Stimulated activated CD4-positive, alpha-beta T cell treated with anti-CD3 and anti-CD28 coated beads, Interleukin-2, amount 100 ng/mL, for 48 hours (primary cell): ENCODE measurements around the gene RNF151.
"Not testable (repeated sequence)": the region's sequence is repeated elsewhere in the genome, so short reads cannot be mapped to it uniquely, and the experiment has no call there.

Experiments
- DNase-seq, 2 donors: peaks; one replicate each; pipeline ENCODE4 v3.0.0-alpha.2; 2020

RNF151 gene, protein sequence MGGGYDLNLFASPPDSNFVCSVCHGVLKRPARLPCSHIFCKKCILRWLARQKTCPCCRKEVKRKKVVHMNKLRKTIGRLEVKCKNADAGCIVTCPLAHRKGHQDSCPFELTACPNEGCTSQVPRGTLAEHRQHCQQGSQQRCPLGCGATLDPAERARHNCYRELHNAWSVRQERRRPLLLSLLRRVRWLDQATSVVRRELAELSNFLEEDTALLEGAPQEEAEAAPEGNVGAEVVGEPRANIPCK

DNA sequence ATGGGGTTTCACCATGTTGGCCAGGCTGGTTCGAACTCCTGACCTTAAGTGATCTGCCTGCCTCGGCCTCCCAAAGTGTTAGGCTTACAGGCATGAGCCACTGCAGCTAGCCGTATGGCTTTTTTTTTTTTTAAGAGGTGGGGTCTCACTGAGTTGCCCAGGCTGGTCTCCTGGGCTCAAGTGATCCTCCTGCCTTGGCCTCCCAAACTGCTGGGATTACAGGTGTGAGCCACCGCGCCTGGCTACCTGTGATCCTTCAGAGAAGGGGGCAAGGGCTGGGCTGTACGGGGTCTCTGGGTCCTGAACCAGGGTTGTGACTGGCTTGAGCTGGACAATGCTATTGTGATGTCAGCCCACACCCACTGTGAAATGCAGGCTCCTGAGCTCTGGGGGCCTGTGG lies at the start of gene RNF151:
RNF151 (plus strand) TSS at position 397 of the 400 bp plus-strand sequence. CDS start 26 bp downstream, outside the sequence.
- no peak for DNase-seq

DNA sequence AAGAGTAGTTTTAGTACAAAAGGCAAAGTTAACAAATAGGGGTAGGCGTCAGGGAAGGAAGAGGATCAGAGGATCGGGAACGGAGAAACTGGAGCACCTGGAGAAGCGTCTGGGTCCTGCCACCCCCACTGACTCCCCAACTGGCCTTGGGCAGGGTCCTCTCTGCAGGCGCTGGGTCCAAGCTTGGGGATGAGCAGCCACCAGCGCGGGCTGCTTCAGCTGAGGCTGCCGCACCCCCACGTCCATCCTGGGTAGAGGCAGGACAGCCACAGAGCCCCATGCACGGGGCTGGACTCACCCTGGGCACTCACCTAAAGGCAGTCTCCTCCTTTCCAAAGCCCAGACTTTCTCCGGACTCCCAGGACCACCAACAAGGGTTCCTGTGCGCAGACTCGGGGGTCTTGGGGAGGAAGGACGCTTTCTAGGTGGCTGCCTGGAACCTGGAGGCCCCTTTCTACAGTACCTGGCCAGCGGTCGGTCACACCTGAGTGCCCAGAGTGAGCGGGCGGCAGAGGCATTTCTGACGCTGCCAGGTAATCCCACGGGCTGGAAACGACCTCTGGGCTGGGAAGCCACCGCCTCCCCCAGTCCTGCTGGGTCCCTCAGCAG lies 49.5 kb upstream of the RNF151 start:
- DNase-seq = no peak

DNA sequence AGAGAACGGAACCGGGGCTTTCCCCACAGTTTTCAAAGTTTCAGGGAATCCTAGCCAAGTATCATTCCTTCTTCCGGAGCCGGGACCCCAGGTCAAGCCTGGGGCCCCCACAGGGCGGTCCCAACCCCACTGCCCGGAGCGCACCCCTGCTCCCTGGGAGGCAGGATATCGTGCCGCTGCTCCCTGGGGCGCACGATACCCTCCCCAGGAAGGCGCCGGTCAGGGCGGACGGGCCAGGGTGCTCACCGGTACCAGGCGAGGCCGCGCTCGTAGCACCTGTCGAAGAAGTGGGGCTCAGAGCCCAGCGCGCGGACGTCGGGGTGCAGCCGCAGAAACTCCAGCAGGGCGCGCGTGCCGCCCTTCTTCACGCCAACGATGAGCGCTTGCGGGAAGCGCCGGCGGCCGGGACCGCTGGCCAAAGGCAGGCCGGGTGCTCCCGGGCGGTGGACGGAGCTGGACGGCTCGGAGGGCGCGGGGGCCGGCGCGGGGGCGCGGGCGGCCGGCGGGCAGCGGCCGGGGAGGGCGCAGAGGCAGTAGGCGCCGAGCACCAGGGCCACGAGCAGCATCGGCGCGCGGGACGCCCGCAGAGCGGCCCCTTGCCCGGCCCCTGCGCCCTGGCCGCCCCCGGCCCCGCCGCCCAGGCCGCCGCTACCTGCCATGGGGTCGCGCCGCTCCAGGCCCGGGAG lies 48.8 kb upstream of the RNF151 start:
- no peak for DNase-seq

DNA sequence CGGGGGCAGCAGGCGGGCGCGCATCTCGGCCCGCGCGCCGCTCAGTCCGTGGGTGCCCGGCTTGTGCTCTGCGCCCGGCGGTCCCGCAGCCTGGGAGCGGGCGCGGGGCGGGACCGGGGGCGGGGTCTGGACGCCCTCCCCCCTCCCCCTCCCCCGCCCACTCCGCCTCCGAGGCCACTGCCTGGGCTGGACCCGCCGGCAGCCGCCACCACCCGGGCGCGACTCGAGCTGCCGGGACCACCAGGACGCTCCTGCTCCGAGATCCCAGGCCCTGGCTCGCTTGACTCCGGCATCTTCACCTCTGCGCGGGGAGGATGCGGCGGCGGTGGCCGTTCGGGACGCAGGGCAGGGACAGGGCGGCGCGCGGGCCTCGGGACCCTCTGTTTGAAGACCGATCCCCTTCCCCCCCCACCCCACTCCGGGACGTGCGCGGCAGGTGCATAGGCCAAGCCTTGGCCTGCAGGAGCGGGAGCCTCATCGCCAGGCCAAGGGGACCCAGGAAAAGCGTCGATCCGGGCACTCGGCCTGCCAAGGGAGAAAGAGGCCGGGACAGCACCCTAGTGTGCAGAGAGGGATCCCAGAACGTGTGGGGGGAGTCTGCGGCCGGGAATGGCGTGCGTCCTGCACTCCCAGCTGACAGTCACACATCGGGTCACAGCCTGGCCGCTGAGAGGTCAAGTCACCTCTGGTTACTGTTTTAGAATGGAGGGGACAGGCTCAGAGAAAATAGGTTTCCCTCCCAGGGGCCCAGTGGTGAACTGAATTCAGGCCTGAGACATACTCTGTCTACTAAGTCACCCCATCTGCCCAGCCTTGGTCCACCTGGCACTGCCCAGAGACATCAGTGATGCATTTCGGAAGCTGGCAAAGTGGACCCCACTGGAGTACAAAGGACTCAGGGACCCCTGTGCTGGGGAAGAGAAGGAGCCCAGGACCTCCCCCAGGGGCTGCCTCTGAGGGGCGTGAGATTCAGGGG lies 48.0 kb upstream of the RNF151 start, which contains the start of gene HS3ST6:
HS3ST6 (minus strand) TSS at position 65 of the 976 bp plus-strand sequence. CDS start 92 bp downstream, outside the sequence.
- DNase-seq = no peak

DNA sequence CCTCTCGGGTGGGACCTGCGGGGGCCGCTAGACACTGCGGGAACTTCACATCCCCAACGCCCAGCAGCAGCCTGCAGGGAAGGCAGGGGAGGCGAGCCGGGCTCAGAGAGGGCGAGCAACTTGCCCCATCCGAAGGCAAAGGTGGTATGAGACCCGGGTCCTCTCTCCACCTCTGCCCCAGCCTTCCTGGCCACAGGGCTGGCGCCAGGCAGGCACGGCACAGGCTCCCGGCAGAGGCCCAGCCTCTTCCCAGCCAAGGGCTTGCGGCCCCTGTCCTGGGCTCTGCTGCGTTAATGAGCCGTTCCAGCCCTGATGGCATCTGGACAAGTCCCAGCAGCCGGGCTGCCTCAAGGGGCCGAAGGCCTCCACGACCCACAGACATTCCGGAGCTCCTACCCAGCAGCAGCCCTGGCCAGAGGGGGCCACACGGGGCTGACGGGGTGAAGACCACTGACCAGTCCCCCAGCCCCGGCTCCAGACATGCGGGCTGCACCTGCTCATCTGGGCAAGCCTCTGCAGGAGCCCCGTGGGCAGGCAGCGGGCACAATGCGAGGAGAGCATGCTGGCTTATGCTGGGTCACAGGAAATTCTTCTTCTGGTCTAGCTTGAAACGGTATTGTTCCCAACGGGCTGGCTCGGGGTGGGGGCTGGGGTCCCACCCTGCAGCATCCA lies 47.2 kb upstream of the RNF151 start:
- no peak for DNase-seq

DNA sequence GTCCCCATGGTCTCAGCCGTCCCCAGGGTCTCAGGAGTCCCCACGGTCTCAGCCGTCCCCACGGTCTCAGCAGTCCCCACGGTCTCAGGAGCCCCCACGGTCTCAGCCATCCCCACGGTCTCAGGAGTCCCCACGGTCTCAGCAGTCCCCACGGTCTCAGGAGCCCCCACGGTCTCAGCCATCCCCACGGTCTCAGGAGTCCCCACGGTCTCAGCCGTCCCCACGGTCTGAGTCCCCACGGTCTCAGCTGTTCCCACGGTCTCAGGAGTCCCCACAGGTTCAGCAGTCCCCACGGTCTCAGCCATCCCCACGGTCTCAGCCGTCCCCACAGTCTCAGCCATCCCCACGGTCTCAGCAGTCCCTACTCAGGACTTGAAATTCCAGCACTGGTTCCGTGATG lies 46.5 kb upstream of the RNF151 start:
- DNase-seq = not testable (repeated sequence)

DNA sequence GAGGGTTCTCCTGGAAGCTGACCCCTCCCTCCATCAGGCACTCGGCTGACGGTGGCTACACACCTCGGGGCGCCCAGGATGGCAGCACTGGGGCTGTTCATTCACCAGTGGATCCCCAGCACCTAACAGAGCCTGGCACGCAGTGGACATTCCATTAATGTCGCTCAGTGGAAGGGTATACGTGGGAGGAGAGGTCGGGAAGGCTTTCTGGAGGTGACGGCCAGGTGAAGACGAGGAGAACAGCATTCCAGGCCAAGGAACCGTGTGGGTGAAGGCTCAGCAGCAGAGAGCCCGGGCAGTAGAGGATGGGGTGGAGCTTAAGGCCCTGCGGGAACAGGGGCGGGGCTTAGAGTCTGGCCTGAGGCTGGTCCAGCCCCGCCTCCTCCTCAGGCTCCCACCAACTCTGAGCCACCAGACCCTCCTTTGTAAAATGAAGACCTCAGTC lies 45.9 kb upstream of the RNF151 start:
- DNase-seq = peak in 1 of 2 donors; percentile 24

DNA sequence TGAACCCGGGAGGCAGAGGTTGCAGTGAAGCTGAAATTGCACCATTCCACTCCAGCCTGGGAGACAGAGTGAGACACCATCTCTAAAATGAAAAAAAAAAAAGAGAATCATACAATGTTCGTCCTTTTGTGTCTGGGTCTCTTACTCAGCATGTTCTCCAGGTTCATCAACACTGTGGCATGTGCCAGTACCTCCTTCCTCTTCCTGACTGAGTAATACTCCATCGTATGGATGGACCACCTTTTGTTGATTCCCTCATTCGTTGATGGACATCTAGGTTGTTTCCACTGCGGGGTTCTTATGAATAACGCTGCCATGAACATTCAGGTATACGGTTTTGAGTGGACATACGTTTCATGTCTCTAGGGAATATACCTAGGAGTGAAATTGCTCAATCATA lies 44.3 kb upstream of the RNF151 start:
- no peak for DNase-seq

DNA sequence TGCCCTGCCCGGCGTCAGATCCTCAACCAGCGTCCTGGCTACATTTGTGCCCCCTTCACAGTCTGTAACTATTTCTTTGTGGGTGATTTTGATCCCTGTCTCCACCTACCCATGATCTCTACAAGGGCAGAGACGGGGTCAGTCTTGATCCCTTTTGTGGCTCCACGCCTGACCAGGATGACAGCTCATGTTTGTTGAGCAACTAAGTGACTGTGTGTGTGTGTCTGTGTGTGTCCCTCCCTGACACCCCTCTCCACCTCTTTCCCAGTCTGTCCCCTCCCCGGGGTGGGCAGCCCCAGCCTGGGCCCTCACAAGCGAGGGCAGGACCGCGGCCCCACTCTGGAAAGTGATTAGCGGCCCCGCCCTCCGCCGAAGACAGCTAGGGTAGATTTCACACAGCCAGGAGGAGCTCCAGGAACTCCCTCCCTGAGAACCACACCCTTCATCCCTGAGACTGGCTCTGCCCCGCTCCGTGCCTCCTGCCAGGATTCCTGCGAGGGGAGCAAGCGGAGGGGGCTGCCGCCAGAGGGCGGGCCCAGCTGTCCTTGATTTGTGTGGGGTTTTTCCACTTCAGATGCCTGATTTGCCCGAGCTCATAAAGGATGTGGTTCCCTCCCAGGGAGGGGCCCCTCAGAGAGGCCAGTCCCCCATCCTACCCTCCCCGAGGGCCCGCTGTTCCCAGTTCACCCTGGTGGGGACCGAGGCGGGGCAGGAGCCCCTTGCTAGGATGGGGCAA lies 43.2 kb upstream of the RNF151 start:
- DNase-seq = peak in 1 of 2 donors; percentile 12

DNA sequence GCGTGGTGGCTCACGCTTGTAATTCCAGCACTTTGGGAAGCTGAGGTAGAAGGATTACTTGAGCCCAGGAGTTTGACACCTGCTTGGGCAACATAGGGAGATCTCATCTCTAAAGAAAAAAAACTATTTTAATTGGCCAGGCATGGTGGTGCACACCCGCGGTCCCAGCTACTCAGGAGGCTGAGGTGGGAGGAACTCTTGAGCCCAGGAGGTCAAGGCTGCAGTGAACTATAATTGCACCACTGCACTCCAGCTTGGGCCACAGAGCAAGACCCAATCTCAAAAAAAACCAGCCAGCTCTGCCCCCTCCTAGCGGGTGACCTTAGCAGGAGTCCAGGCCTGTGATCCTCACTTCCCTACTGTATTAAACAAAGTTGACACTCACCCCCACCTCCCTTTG lies 42.6 kb upstream of the RNF151 start:
- no peak for DNase-seq

DNA sequence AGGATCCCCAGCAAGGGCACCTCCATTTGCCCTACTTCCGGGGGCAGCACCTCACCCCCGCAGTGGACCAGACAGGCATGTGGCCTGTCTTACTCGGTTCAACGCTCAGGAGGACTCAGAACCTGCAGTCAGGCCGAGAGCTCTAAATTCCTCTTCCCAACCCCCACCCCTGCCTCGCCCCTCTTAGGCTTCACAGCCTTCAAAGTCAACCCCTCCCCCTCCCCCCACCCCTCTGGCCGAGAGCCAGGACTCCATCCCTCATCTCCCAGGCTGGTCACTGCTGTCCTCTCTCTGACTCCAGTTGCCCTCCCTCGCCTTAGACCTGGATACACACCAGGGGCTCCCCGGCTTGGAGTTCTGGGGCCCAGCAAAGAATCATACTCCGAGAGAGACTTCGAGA lies 40.4 kb upstream of the RNF151 start:
- no peak for DNase-seq

DNA sequence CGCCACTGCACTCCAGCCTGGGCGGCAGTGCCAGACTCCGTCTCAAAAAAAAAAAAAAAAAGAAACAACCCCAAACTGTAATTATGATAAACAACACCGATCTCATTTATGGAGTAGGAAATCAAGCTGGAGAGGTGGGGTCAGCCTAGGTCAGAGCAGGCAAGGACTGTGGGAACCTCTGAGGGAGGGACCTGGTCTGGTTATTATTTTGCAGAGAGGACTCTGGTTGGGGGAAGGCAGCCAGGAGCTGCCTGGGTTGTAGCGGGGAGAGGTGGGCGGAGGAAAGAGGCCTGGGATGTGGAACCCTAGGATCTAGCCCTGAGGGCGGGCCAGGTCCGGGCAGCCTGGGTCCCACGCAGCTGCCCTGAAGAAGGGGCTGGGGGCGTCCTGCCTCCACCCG lies 37.6 kb upstream of the RNF151 start:
- DNase-seq = peak in 1 of 2 donors; percentile 4

DNA sequence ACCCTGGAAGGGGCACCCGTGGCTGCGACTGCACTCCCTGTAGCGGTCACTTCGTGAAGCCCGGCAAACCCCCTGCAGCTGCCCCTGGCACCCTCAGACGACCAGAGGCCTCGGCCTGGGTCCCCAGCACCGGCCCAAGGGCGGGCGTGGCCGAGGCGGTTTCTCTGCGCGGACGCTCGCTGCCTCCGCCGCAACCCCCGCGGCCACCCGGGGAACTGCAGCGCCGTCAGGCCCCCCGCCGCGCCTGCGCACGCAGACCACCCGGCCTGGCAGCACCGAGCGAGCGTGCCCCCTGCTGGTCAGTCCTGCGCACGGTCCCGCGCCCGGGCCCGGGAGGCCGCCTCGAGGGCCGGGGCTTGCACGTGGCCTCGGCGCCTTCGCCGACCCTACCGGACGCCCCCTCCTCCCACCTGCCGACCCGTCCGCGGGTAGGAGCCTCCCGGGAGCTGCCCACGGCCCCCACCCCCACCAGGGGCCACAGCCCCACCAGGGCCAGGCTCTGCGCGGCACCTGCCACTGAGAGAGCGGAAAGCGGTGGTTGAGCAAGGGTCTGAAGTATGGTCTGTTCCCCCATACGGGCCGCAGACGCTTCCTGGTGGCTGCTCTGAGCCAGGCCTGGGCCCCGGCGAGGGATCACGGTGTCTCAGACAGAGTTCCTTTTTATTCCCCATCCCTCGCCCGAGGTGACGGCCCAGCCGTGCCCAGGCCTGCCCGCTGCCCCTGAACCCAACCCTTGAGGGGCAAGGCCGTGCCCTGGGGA lies 36.9 kb upstream of the RNF151 start:
- DNase-seq = peak; percentile 97 to 99

DNA sequence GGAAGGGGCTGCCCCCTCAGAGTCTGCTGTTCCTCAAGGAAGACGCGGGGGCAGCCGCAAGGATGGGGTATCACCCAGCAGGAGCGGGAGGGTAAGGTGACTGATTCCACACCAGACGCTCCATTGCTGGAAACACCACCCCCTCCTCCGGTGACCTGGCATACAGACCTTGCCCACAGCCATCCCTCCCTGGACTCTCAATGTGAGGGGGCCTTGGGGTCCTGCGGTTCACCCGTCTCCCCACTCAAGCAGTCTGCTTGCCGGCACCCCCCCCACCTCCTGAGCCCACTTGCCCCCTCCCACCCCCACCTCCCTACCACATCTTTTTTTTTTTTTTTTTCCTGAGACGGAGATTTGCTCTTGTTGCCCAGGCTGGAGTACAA lies 36.3 kb upstream of the RNF151 start:
- DNase-seq = no peak

DNA sequence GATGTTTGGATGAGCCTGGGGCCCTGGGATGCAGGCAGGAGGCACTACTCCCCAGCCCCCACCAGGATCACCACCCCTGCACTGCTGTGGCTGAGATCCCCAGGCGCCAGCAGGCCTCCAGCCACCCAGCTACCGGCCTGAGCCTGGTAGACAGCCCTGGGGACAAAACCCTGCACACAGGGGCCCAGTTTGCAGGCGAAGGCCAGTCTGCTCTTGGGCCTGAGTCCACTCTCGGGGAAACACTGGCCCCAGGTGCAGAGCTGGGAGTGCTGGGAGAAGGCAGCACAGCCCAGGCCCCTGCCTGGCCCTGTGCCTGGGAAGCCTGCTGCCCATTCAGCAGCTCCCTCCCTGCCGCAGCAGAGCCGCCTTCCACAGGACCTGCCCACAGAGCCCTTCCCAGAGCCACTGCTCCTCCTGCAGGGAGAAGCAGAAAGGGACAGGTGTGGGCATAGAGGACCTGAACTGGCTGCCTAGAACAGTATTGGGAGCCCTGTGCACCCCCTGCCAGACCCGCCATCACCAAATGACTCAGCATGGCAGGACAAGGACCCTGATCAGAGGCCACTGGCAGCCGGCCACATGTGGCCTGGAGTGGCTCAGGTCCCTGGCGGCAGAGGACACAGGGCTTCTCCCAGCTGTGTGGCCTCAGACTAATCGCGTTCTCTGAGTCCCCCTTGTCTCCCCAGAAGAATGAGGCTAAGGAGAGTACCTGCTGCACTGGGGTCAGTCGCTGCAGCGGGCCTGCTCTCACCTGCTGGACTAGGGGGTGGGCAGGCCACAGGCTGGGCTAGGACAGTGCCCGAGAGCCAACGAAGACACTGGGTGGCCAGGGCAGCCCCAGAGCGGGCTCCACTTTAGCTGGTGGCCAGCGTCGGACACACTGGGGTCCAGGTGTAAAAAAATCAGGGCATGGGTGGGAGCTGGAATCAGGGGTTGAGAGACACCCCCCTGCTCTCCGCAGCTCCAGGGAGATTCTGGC lies 34.3 kb upstream of the RNF151 start:
- DNase-seq = no peak

DNA sequence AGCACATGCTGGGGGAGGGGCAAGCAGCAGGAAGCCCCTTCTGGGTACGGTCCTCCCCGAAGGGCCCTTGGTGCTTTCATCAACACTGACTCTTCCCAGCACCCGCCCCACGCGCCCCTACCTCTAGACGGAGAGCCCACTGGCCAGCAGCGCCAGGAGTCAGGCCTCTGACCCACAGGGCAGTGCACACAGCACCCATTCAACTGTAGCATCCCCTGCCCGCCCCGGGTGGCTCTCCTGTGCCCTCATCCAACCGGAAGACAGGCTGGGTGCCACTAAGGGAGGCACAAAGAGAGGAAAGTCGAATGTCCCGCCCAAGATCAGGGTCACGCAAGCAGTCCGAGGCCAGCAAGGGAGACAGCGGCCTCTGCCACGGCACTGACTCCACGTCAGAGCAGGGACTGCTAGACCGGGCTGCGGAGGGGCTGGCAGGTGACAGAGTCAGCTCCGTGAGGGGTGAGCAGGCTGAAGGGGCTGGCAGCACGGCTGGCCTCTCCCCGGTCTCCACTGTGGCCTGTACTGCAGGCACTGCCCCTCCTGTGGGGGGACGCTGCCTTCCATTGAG lies 33.5 kb upstream of the RNF151 start:
- DNase-seq = no peak

DNA sequence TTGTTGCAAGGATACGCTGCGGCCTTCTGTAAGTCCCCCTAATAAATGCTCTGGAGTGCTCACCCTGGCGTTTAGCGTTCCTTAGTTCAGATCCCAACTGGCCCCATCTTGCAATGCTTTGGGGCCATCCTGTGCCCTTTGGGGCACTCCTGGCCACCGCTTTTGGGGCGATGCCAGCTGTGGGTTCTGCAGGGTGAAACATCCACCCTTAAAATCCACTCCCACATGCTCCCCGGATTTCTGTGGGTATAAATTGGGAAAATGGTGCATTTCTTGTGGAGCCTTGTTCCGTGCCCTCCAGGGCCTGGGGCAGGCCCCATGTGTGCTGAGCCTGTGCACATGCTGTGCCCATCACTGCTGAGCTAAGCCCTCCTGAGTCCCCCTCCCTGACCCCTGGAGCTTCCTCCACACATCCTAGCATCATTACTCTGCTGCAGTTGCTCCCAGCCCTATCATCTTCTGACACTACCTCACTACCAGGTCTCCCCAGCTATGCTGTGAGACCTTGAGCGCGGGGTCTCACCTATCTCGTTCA lies 29.6 kb upstream of the RNF151 start:
- no peak for DNase-seq

DNA sequence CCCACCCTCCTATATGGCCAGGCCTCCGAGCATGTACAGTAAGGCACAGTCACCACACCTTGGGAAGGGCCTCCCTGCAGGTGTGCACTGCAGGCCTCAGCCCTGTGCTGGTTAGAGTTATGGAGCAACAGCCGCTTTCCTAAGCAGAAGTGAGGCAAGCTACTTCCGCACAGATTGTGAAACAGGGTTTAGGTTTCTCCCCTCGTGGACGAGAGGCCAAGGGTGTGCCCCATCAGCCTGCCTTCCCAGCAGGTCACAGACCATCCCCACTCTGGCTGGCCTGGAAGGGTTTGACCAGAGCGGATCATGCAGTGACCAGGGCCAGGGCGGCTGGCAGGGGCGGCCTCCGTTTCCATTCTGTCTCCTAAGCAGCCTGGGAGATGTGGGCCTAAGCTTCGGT lies 28.3 kb upstream of the RNF151 start:
- no peak for DNase-seq

DNA sequence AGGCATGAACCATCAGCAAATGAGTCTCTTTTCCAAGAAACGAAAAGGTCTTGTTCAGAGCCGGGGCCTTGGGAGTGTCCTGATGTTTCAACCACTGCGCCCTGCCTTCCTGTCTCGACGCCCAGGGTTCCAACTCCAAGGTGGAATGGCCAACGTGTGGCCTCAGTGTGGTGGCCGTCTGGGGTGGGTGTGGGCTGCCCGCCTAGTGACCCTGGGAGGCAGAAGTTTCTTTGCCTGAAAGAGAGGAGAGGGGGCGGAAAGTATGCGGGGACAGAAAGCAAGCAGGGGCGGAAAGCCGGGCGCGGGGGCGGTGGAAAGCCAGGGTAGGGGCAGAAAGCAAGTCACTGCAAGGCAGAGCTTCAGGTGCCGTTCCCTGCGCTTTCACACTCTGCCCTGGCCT lies 27.7 kb upstream of the RNF151 start:
- no peak for DNase-seq
